ENCODE measurements around the gene CEACAM1.

CEACAM1 gene

DNA sequence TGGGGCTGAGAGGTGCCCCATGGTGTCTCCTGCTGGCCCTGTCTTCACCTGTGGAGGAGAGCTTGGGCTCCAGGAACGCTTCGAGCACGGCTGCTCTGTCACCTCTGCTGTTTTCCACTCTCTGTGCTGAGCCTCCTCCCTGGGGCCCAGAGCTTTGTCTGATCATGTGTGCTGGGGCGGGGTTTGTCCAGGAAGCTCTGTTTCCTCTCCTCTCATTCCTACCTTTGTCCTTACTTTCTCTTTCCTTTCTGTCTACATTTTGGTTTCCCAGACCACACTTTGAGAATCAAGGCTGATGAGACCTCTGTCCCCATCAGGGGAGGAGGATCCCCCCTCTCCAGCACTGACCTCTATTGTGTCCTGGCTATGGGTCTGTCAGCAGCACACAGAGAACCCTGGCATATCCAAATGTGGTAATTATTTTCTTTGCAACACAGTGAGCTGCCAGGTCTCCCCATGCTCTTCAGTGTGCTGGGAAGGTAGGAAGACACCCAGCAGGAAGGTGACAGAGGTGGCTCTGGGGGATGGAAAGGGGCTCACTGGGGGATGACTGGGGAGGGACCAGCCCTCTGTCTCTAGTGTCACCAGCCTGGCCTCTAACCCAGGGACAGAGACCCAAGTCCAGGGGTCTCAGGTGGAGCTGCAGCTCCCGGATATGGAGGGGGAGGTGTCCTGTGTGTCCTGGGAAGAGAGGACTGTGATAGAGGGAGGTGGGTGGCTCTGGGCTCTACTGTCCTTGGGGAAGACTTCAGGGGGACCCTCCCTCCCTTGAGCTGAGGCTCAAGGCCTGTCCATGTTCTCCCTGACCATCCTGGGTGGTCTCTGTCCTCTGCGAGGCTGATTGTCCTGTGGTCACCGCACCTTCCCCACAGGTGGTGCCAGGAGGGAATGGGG is at the start of gene CEACAM1:
Gene CEACAM1 (minus strand): TSS at position 128 of the 894 bp plus-strand sequence. CDS start 107 bp downstream, at position 21.
- H3K27ac ChIP-seq (ENCODE audit: low read length), result peak within 1 kb of the TSS; percentile 44
- no peaks in the 10 kb centered on the region for H3K9me3 ChIP-seq (ENCODE audit: insufficient read depth, low read depth, low read length)
- peaks cover 6% of the 10 kb centered on the region; the same call in 1 of the 2 replicates for H3K4me1 ChIP-seq (ENCODE audit: insufficient read depth, low read length)
- H3K36me3 ChIP-seq (ENCODE audit: insufficient read depth, low read depth, low read length), result no peaks in the 10 kb centered on the region
- H3K9ac ChIP-seq (ENCODE audit: low read depth, low read length), result no peak within 1 kb of the TSS
- H3K27me3 ChIP-seq (ENCODE audit: insufficient read depth, low read length), result no peaks in the 10 kb centered on the region
- H3K4me3 ChIP-seq (ENCODE audit: low read length), result no peak within 1 kb of the TSS

DNA sequence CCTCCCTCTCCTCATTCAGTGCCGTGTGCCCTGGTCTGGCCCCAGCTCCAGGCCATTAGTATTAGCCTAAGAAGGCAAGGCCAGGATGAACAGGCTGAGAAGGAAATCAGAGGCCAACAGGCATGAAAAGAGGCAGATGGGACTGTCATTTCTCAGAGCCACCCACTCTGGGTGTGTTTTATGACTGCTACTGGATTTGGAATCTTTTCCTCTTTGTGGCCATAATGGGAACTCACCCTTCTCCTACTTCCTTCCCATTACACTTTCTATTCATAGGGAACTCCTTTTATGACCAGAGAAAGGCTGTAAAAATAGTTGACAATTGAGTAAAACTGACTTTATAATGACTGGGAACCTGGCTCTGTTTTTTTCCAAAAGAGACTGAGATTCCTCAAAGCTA is 48.7 kb upstream of the CEACAM1 start:
- Histone ChIP-seq H3K27ac (ENCODE audit: low read length) (no peak overlapping the region), H3K9ac (ENCODE audit: low read depth, low read length) (no peak overlapping the region)

DNA sequence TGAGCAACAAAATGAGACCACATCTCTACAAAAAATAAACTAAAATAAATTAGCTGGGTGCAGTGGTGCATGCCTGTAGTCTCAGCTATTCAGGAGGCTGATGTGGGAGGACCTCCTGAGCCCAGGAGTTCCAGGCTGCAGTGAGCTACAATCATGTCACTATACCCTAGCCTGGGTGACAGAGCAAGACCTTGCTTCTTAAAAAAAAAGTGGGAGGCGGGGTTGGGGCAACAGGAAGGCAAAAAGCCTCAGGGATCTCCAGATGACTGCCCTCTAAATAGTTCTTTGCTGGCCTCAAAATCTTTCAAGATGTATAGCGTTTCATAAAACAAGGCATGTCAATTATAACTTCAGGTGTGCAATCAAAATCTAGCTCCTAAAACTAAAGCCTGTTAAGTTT is 48.0 kb upstream of the CEACAM1 start:
- Histone ChIP-seq H3K27me3 (ENCODE audit: insufficient read depth, low read length) (no peaks in the 10 kb centered on the region; the same call in 1 of the 2 replicates), H3K27ac (ENCODE audit: low read length) (no peak overlapping the region), H3K4me1 (ENCODE audit: insufficient read depth, low read length) (no peaks in the 10 kb centered on the region), H3K4me3 (ENCODE audit: low read length) (no peak overlapping the region), H3K9ac (ENCODE audit: low read depth, low read length) (no peak overlapping the region), H3K9me3 (ENCODE audit: insufficient read depth, low read depth, low read length) (no peaks in the 10 kb centered on the region), H3K36me3 (ENCODE audit: insufficient read depth, low read depth, low read length) (no peaks in the 10 kb centered on the region)

More for the DNA sequence above, 48.7 kb upstream of the CEACAM1 start:
- Histone ChIP-seq H3K9me3 (ENCODE audit: insufficient read depth, low read depth, low read length) (no peaks in the 10 kb centered on the region), H3K4me1 (ENCODE audit: insufficient read depth, low read length) (no peaks in the 10 kb centered on the region), H3K36me3 (ENCODE audit: insufficient read depth, low read depth, low read length) (no peaks in the 10 kb centered on the region), H3K4me3 (ENCODE audit: low read length) (no peak overlapping the region), H3K27me3 (ENCODE audit: insufficient read depth, low read length) (no peaks in the 10 kb centered on the region; the same call in 1 of the 2 replicates)

DNA sequence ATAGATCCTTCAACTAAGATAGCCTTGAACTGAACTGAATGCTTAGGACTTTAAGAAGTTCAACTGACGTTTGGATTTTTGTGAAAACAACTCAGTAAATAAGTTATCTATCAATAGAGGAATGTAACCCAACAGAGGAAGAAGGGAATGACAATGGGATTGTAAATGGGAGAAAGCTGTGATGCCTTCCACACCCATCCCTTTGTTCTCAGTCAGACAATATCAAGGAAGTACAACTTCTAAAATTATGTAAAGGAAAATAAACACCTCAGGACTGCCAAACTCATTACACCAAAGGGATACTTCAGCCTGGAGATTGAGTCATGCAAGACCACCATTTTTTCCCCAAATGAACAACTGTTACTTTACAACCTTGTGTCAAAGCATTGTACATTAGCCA is 45.4 kb upstream of the CEACAM1 start:
- H3K27ac ChIP-seq (ENCODE audit: low read length), result no peak overlapping the region
- no peak overlapping the region for H3K9ac ChIP-seq (ENCODE audit: low read depth, low read length)
- no peaks in the 10 kb centered on the region for H3K9me3 ChIP-seq (ENCODE audit: insufficient read depth, low read depth, low read length)
- H3K4me1 ChIP-seq (ENCODE audit: insufficient read depth, low read length), result no peaks in the 10 kb centered on the region
- no peaks in the 10 kb centered on the region; the same call in 1 of the 2 replicates for H3K27me3 ChIP-seq (ENCODE audit: insufficient read depth, low read length)
- no peaks in the 10 kb centered on the region for H3K36me3 ChIP-seq (ENCODE audit: insufficient read depth, low read depth, low read length)
- no peak overlapping the region for H3K4me3 ChIP-seq (ENCODE audit: low read length)

DNA sequence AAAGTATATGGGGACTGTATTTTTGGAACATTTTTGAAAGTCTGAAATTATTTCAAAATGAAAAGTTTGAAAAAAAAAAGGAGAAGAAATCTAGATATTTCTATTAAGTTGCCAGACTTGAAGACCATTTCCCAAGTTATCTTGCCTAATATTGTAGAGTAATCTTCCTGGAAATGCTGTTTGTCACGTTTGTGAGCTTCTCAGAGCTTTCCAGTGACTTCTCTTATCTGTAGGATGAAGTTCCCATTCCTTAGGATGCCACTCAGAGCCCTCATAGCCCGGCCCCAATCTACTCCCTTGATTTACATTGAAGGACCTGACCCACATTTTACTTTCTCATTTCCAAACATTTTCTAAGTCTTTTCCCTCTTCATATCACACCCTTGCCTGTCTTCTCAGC is 42.8 kb upstream of the CEACAM1 start:
- Histone ChIP-seq H3K4me3 (ENCODE audit: low read length) (no peak overlapping the region), H3K9me3 (ENCODE audit: insufficient read depth, low read depth, low read length) (no peaks in the 10 kb centered on the region), H3K36me3 (ENCODE audit: insufficient read depth, low read depth, low read length) (no peaks in the 10 kb centered on the region), H3K4me1 (ENCODE audit: insufficient read depth, low read length) (no peaks in the 10 kb centered on the region), H3K27me3 (ENCODE audit: insufficient read depth, low read length) (no peaks in the 10 kb centered on the region; the same call in 1 of the 2 replicates), H3K9ac (ENCODE audit: low read depth, low read length) (no peak overlapping the region), H3K27ac (ENCODE audit: low read length) (no peak overlapping the region)

DNA sequence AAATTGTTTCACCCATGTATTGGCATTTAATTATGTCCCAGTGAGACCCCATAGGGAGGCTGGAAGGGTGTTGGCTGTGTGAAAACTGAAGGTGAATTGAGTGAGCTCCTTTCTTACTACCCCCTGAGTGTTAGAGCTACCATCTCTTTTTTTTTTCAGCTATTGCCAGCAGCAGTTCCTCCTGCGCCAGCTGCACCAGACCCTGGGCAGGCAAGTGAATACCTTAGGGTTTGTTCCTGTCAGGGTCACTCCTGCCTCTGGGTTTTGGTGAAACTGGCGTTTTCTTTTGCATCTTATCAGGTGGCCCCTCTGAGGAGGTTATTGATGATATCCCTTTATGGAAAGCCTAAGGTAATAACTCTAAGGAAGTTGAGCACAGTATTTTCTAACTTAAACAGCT is 40.9 kb upstream of the CEACAM1 start:
- no peak overlapping the region for H3K4me3 ChIP-seq (ENCODE audit: low read length)
- H3K36me3 ChIP-seq (ENCODE audit: insufficient read depth, low read depth, low read length), result no peaks in the 10 kb centered on the region
- H3K9me3 ChIP-seq (ENCODE audit: insufficient read depth, low read depth, low read length), result no peaks in the 10 kb centered on the region
- H3K9ac ChIP-seq (ENCODE audit: low read depth, low read length), result no peak overlapping the region
- no peaks in the 10 kb centered on the region for H3K4me1 ChIP-seq (ENCODE audit: insufficient read depth, low read length)
- H3K27me3 ChIP-seq (ENCODE audit: insufficient read depth, low read length), result no peaks in the 10 kb centered on the region; the same call in 1 of the 2 replicates
- no peak overlapping the region for H3K27ac ChIP-seq (ENCODE audit: low read length)

DNA sequence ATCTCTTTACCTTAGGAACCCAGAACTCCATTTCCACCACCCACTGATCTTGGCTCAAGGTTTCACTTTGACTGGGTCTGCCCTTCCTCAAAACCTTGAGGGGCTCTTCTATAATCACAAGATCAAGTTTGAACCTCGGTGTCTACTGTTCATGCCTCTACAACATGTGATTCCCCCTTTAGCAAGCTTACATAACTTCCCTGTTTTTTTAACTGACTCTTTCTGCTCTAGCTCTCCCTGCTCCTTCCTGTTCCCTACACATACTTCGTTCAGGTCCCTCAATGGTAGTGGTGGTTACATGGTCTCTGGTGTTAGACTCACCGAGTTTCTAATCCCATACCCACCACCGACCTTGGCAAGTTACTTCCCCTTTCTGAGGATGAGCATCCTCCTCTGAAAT is 39.7 kb upstream of the CEACAM1 start:
- Histone ChIP-seq H3K36me3 (ENCODE audit: insufficient read depth, low read depth, low read length) (no peaks in the 10 kb centered on the region), H3K9me3 (ENCODE audit: insufficient read depth, low read depth, low read length) (no peaks in the 10 kb centered on the region), H3K4me3 (ENCODE audit: low read length) (no peak overlapping the region)

DNA sequence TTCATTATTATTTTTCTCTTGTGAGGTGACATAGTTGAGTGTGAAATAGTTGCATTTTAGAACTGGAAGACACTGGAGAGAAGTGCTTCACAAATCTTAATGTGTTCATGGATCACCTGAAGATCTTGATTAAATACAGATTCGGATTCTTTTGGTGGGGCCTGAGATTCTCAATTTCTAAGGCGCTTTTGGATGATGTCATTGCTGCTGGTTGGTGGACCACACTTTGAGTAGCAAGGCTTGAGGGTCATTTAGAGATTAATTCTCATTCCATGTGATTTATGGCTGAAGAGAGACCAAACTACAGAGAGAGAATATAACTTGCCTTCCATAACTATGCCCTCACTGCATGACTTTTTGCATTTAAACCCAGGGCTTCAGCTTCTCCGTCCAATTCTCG is 39.3 kb upstream of the CEACAM1 start:
- H3K36me3 ChIP-seq (ENCODE audit: insufficient read depth, low read depth, low read length), result no peaks in the 10 kb centered on the region
- H3K9me3 ChIP-seq (ENCODE audit: insufficient read depth, low read depth, low read length), result no peaks in the 10 kb centered on the region
- no peaks in the 10 kb centered on the region for H3K4me1 ChIP-seq (ENCODE audit: insufficient read depth, low read length)
- no peak overlapping the region for H3K4me3 ChIP-seq (ENCODE audit: low read length)
- H3K27me3 ChIP-seq (ENCODE audit: insufficient read depth, low read length), result no peaks in the 10 kb centered on the region; the same call in 1 of the 2 replicates
- no peak overlapping the region for H3K27ac ChIP-seq (ENCODE audit: low read length)
- no peak overlapping the region for H3K9ac ChIP-seq (ENCODE audit: low read depth, low read length)

More for the DNA sequence above, 39.7 kb upstream of the CEACAM1 start:
- Histone ChIP-seq H3K27me3 (ENCODE audit: insufficient read depth, low read length) (no peaks in the 10 kb centered on the region; the same call in 1 of the 2 replicates), H3K4me1 (ENCODE audit: insufficient read depth, low read length) (no peaks in the 10 kb centered on the region), H3K9ac (ENCODE audit: low read depth, low read length) (no peak overlapping the region), H3K27ac (ENCODE audit: low read length) (no peak overlapping the region)

DNA sequence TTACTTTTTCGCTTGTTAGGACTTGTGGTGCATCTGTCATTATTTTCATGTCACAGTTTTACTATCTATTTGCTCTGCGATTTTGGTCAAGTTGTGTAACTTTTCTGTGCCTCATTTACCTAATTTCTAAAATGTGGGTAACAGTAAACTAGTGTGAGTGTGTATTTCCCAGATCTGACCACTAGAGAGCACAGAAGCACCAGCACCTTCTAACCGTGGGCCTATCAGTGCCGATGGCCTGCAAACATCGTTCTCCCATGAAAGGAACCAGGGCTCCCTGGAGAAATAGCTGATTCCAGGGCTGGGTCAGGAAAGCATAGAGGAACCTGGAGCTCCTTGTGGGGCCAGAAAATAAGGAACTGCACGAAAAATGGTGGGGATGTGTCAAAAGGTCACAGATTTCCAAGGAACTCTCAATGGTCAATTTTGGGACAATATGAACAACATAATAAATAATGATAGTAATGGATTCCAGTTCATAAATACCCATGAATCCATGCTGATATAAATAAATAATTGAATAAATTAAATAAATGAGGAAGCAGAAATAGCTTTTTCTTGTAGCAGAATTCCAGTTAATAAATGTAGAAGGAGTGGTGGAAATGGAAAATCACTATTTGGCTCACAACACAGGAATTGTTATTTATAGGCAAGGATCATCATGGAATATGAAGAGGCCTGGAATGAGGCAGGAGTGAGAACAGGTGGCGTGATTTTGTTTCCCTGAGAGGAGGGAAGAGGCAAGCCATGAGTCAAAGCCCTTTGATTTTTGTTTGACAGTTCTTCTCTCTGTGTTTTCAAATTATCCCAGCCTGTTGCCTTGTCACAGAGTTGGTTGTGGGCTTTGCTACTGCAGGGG is 35.3 kb upstream of the CEACAM1 start:
- no peaks in the 10 kb centered on the region for H3K9me3 ChIP-seq (ENCODE audit: insufficient read depth, low read depth, low read length)
- H3K36me3 ChIP-seq (ENCODE audit: insufficient read depth, low read depth, low read length), result no peaks in the 10 kb centered on the region
- no peak overlapping the region for H3K4me3 ChIP-seq (ENCODE audit: low read length)
- H3K9ac ChIP-seq (ENCODE audit: low read depth, low read length), result no peak overlapping the region
- peaks cover 13% of the 10 kb centered on the region; the same call in 1 of the 2 replicates for H3K4me1 ChIP-seq (ENCODE audit: insufficient read depth, low read length)
- no peak overlapping the region for H3K27ac ChIP-seq (ENCODE audit: low read length)
- no peaks in the 10 kb centered on the region for H3K27me3 ChIP-seq (ENCODE audit: insufficient read depth, low read length)

DNA sequence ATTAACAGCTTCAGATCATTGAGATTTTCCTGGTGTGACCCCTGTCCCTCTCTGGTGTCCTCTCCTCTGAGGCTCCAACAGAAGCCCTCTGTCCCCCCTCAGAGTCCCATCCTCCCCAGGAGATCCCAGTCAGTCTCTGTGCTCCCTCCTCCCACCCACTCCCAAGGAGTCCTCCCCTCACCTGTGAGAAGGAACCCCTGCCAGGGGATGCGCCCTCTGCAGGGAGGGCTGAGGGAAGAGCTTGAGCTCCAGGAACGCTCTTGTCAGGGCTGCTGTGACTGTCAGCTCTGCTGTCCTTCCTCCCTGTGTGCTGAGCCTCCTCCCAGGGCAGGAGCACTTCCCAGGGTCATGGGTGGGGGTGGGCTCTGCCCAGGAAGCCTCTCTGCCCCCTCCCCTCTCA is 33.2 kb upstream of the CEACAM1 start:
- peaks cover 14% of the 10 kb centered on the region; the same call in 1 of the 2 replicates for H3K4me1 ChIP-seq (ENCODE audit: insufficient read depth, low read length)

DNA sequence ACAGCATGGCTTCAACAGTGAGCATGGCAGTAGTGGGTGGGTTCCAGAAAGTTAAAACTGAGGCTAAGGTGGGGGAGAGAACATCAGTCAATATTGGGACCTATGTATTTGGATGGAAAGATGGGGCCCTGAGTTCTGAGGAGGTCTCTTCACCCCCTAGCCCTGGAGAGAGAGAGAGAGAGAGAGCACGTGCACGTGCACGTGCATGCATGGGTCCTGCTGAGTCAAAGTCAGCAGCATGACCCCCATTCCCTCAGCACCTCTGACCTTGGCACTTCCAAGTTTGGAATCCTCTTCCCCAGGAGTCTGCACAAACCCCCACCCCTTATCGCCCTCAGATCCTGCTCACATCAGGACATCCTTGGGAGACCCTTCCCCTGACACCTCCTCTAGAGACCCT is 32.5 kb upstream of the CEACAM1 start:
- Histone ChIP-seq H3K4me3 (ENCODE audit: low read length) (no peak overlapping the region), H3K27ac (ENCODE audit: low read length) (no peak overlapping the region), H3K4me1 (ENCODE audit: insufficient read depth, low read length) (peaks cover 14% of the 10 kb centered on the region), H3K9ac (ENCODE audit: low read depth, low read length) (no peak overlapping the region), H3K9me3 (ENCODE audit: insufficient read depth, low read depth, low read length) (no peaks in the 10 kb centered on the region), H3K27me3 (ENCODE audit: insufficient read depth, low read length) (no peaks in the 10 kb centered on the region), H3K36me3 (ENCODE audit: insufficient read depth, low read depth, low read length) (no peaks in the 10 kb centered on the region)

More for the DNA sequence above, 33.2 kb upstream of the CEACAM1 start:
- Histone ChIP-seq H3K27ac (ENCODE audit: low read length) (no peak overlapping the region), H3K4me3 (ENCODE audit: low read length) (no peak overlapping the region), H3K9me3 (ENCODE audit: insufficient read depth, low read depth, low read length) (no peaks in the 10 kb centered on the region), H3K36me3 (ENCODE audit: insufficient read depth, low read depth, low read length) (no peaks in the 10 kb centered on the region), H3K9ac (ENCODE audit: low read depth, low read length) (no peak overlapping the region), H3K27me3 (ENCODE audit: insufficient read depth, low read length) (no peaks in the 10 kb centered on the region)

Measured in iPS-20b (cell line).